OCI-LY7 (cell line): Measurements from ENCODE around the gene ZNF267. TPM values are rescaled to one million over a fixed set of nuclear protein-coding genes. Genes with fewer than 3 reads are reported as not detected.
"Not testable (repeated sequence)": the region's sequence is repeated elsewhere in the genome, so short reads cannot be mapped to it uniquely, and the experiment has no call there.

Experiments
- BruUV-seq: library from RNA; stranded (reverse); fragments of 400-500 nt; replicated peaks from 2 replicates; lab custom pipeline; 2021; lab: Mats Ljungman, UMichigan
- CTCF ChIA-PET: fragments of 300-600 bp; sonication (Branson Sonifier 250); formaldehyde crosslinking; loops from one replicate; lab custom pipeline; 2022; ENCODE audit warnings: antibody characterized with exemption; ENCODE audit not compliant: unreplicated experiment; lab: Charles Lee
- POLR2A ChIA-PET: fragments of 300-600 bp; sonication (Branson Sonifier 250); formaldehyde crosslinking; loops from one replicate; lab custom pipeline; 2022; ENCODE audit warnings: antibody characterized with exemption; lab: Charles Lee
- DNase-seq: peaks from one replicate; pipeline ENCODE4 v3.0.0-alpha.2; 2015; ENCODE audit warnings: low spot score
- H2AFZ ChIP-seq: fragments of 200-600 bp; sonication (generic), shearing (Covaris generic); 2 replicates; pipeline ENCODE4 v1.6.1; 2014; ENCODE audit warnings: mild to moderate bottlenecking, antibody characterized with exemption, low read length, moderate library complexity
- H3K27ac ChIP-seq: fragments of 200-600 bp; sonication (generic); 2 replicates; pipeline ENCODE4 v1.5.1; 2014; ENCODE audit warnings: mixed run types, low read depth, mild to moderate bottlenecking, moderate library complexity, low read length, inconsistent platforms; ENCODE audit not compliant: poor library complexity, severe bottlenecking
- H3K36me3 ChIP-seq: fragments of 200-600 bp; sonication (generic); 2 replicates; pipeline ENCODE4 v1.6.1; 2014; ENCODE audit warnings: mild to moderate bottlenecking, antibody characterized with exemption, low read length, moderate library complexity, mixed read lengths; ENCODE audit not compliant: insufficient read depth
- H3K4me1 ChIP-seq: fragments of 200-600 bp; sonication (generic); 2 replicates; pipeline ENCODE4 v1.5.1; 2014; ENCODE audit warnings: mild to moderate bottlenecking, low read length; ENCODE audit not compliant: insufficient read depth, poor library complexity, severe bottlenecking
- H3K4me2 ChIP-seq: fragments of 200-600 bp; sonication (generic); 2 replicates; pipeline ENCODE4 v1.6.1; 2014; ENCODE audit warnings: mild to moderate bottlenecking, low read length
- H3K4me3 ChIP-seq: fragments of 200-600 bp; sonication (generic); 2 replicates; pipeline ENCODE4 v1.5.1; 2014; ENCODE audit warnings: mild to moderate bottlenecking, low read depth, low read length; ENCODE audit not compliant: poor library complexity, severe bottlenecking
- H3K79me2 ChIP-seq: fragments of 200-600 bp; sonication (generic); 2 replicates; pipeline ENCODE4 v1.6.1; 2016; ENCODE audit warnings: low read depth, mild to moderate bottlenecking, low read length, moderate library complexity, mixed read lengths; ENCODE audit not compliant: insufficient read depth
- H3K9me2 ChIP-seq: fragments of 200-600 bp; sonication (generic); 2 replicates; pipeline ENCODE4 v1.6.1; 2016; ENCODE audit warnings: mild to moderate bottlenecking, low read length, mixed read lengths; ENCODE audit not compliant: insufficient read depth
- H3K9me3 ChIP-seq: fragments of 200-600 bp; sonication (generic); 2 replicates; pipeline ENCODE4 v1.6.1; 2014; ENCODE audit warnings: mild to moderate bottlenecking, mixed run types, low read length, mixed read lengths
- H4K20me1 ChIP-seq: fragments of 200-600 bp; sonication (generic); 2 replicates; pipeline ENCODE4 v1.6.1; 2014; ENCODE audit warnings: mild to moderate bottlenecking, antibody characterized with exemption, low read length, moderate library complexity, mixed read lengths; ENCODE audit not compliant: insufficient read depth
- EZH2phosphoT487 ChIP-seq: fragments of 200-600 bp; sonication (generic); IDR thresholded peaks from 2 replicates; pipeline ENCODE4 v1.6.1; 2018; ENCODE audit warnings: low read depth, borderline replicate concordance, mild to moderate bottlenecking, mixed run types, antibody characterized with exemption, low read length, moderate library complexity, mixed read lengths
- intact Hi-C: fragments of 100-400 bp; cut with micrococcal nuclease; formaldehyde crosslinking; loops from one replicate; pipeline ENCODE4 v1.10.0; 2022; ENCODE audit not compliant: unreplicated experiment
- total RNA-seq, 2 experiments: library from RNA; depleted of rRNA in 1 of 2; stranded (reverse); fragments of >200 nt in 1 of 2; shearing (Covaris generic) in 1 of 2; gene quantifications; 2 replicates each; pipeline ENCODE4 v1.2.3, GENCODE V29; 2014 to 2022
- TF ChIP-seq, protein P1 (sequence below): fragments of 200-600 bp; sonication (generic); conservative IDR thresholded peaks from 2 replicates; pipeline ENCODE4 v1.5.1; 2014; ENCODE audit warnings: mild to moderate bottlenecking, antibody characterized with exemption, low read length, moderate library complexity, mixed read lengths

The ZNF267 gene
- total RNA-seq, 2 experiments from 2014 or later, result 23.3 to 38.8 TPM

DNA sequence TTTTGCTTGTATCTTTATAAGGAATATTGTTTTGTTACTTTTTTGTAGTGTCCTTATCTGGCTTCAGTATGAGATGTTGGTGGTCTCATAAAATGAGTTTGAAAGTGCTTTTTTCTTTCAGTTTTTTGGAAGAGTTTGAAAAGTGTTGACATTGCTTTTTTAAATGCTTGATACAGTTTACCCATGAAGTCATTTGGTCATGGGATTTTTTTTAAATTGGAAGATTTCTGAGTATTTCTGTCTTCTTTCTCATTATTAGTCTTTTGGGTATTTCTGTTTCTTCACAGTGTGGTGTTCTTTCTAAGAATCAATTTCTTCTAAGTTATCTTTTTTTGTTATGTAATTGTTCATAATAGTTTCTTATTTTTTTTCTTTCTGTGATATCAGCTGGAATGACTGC, 15.1 kb downstream of the ZNF267 start:
- no peaks in the 10 kb centered on the region for H3K4me1 ChIP-seq
- no peaks in the 10 kb centered on the region for H3K9me2 ChIP-seq
- no TSS peak for BruUV-seq
- peaks cover 100% of the 10 kb centered on the region for H3K36me3 ChIP-seq
- H2AFZ ChIP-seq, result no peak overlapping the region
- intact Hi-C loops, result no loop called here
- H3K27ac ChIP-seq, result no peak overlapping the region
- POLR2A ChIA-PET, result no interaction called here
- peaks cover 75% of the 10 kb centered on the region for H3K79me2 ChIP-seq
- no peak for TF ChIP-seq EZH2phosphoT487
- peaks cover 63% of the 10 kb centered on the region for H3K9me3 ChIP-seq
- CTCF ChIA-PET, result no interaction called here
- no peak for DNase-seq
- H4K20me1 ChIP-seq, result no peaks in the 10 kb centered on the region
- no peak overlapping the region for H3K4me3 ChIP-seq
- H3K4me2 ChIP-seq, result no peak overlapping the region

DNA sequence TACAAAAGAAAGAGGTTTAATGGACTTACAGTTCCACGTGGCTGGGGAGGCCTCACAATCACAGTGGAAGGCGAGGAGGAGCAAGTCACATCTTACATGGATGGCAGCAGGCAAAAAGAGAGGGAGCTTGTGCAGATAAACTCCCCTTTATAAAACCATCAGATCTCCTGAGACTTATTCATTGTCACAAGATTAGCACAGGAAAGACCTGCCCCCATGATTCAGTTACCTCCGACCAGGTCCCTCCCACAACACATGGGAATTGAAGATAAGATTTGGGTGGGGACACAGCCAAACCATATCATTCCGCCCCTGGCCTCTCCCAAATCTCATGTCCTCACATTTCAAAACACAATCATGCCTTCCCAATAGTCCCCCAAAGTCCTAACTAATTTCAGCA, 18.5 kb downstream of the ZNF267 start:
- H4K20me1 ChIP-seq, H2AFZ ChIP-seq, H3K4me2 ChIP-seq, CTCF ChIA-PET, DNase-seq, H3K4me1 ChIP-seq, POLR2A ChIA-PET, H3K9me2 ChIP-seq, H3K27ac ChIP-seq, BruUV-seq, H3K4me3 ChIP-seq, intact Hi-C loops: not testable (repeated sequence)
- peaks cover 69% of the 10 kb centered on the region for H3K79me2 ChIP-seq
- H3K9me3 ChIP-seq, result peaks cover 73% of the 10 kb centered on the region
- H3K36me3 ChIP-seq, result peaks cover 100% of the 10 kb centered on the region

DNA sequence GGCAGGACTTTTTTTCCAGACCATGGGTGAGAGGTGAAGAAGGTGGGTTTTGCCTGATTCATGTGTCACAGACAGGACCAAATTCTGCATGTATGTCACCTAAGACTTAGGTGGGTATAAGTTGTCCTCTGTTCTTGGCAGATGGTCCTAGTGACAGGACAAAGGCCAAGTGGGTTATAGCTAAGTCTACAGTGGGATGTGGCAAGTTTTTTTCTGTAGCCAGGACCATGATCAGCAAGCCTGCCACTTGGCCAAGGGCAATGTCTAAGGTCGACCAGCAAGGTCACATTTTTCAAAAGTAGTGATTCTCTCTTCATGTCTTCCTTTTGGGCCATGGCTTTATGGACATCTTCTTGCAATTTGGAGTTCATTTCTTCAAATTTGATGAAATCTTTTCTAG, 20.2 kb downstream of the ZNF267 start:
- H3K79me2 ChIP-seq, result peaks cover 68% of the 10 kb centered on the region
- H3K4me3 ChIP-seq, result no peak overlapping the region
- H3K4me2 ChIP-seq, result no peak overlapping the region
- CTCF ChIA-PET, result no interaction called here
- BruUV-seq, result no TSS peak
- no peak overlapping the region for H3K27ac ChIP-seq
- H3K9me3 ChIP-seq, result peaks cover 71% of the 10 kb centered on the region
- H3K9me2 ChIP-seq, result no peaks in the 10 kb centered on the region
- H3K36me3 ChIP-seq, result peaks cover 100% of the 10 kb centered on the region
- intact Hi-C loops, result no loop called here
- H2AFZ ChIP-seq, result no peak overlapping the region
- DNase-seq, result no peak
- TF ChIP-seq, protein P1, sequence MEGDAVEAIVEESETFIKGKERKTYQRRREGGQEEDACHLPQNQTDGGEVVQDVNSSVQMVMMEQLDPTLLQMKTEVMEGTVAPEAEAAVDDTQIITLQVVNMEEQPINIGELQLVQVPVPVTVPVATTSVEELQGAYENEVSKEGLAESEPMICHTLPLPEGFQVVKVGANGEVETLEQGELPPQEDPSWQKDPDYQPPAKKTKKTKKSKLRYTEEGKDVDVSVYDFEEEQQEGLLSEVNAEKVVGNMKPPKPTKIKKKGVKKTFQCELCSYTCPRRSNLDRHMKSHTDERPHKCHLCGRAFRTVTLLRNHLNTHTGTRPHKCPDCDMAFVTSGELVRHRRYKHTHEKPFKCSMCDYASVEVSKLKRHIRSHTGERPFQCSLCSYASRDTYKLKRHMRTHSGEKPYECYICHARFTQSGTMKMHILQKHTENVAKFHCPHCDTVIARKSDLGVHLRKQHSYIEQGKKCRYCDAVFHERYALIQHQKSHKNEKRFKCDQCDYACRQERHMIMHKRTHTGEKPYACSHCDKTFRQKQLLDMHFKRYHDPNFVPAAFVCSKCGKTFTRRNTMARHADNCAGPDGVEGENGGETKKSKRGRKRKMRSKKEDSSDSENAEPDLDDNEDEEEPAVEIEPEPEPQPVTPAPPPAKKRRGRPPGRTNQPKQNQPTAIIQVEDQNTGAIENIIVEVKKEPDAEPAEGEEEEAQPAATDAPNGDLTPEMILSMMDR, result no peak
- TF ChIP-seq EZH2phosphoT487, result no peak
- POLR2A ChIA-PET, result interaction anchor here (1.3 kb wide), 1 partner anchor 17 kb away, joined by 3 read pairs; no protein-coding TSS in a partner anchor
- H3K4me1 ChIP-seq, result no peaks in the 10 kb centered on the region
- no peaks in the 10 kb centered on the region for H4K20me1 ChIP-seq

DNA sequence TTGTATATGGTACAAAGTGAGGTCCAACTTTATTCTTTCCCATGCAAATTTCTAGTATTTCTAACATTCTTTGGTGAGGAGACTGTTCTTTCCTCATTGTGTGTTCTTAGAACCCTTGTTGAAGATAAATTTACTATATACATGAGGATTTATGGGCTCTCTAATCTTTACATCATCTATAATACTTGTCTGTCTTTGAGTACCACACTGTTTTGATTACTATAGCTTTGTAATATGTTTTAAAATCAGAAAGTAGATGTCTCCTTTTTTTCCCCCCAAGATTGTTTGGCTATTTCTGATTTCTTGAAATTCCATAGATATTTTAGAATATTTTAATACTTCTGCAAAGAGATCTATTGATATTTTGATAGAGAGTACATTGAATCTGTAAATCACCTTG, 23.7 kb downstream of the ZNF267 start:
- Histone ChIP-seq H3K4me3 (no peak overlapping the region), H3K36me3 (peaks cover 82% of the 10 kb centered on the region), H3K9me3 (peaks cover 41% of the 10 kb centered on the region), H4K20me1 (no peaks in the 10 kb centered on the region), H3K27ac (no peak overlapping the region), H3K4me2 (no peak overlapping the region), H3K9me2 (no peaks in the 10 kb centered on the region), H3K79me2 (peaks cover 55% of the 10 kb centered on the region), H2AFZ (no peak overlapping the region), H3K4me1 (no peaks in the 10 kb centered on the region)
- no peak for TF ChIP-seq EZH2phosphoT487
- TF ChIP-seq, protein P1, result no peak
- DNase-seq, result no peak
- no TSS peak for BruUV-seq
- CTCF ChIA-PET, result no interaction called here
- intact Hi-C loops, result no loop called here
- POLR2A ChIA-PET, result interaction anchor here (1.3 kb wide), 1 partner anchor 24 kb away, joined by 6 read pairs; the partner anchor contains the start of gene ZNF267
